PC-3 (cell line): ENCODE measurements around the gene ABCA3.

ENCODE experiments used
- CTCF ChIP-seq: fragments of 300-600 bp; sonication (generic); conservative IDR thresholded peaks from 2 replicates; pipeline ENCODE4 v1.5.1; 2017; ENCODE audit warnings: antibody characterized with exemption, low read depth, mild to moderate bottlenecking, low read length
- EZH2 ChIP-seq: fragments of 300-600 bp; sonication (generic); IDR thresholded peaks from one replicate; pipeline ENCODE4 v1.6.1; 2017; ENCODE audit warnings: antibody characterized with exemption, mild to moderate bottlenecking, low read length; ENCODE audit not compliant: unreplicated experiment
- EZH2phosphoT487 ChIP-seq: fragments of 300-600 bp; sonication (generic); IDR thresholded peaks from 2 replicates; pipeline ENCODE4 v1.6.1; 2018; ENCODE audit warnings: mild to moderate bottlenecking, antibody characterized with exemption, low read length, borderline replicate concordance

- TF ChIP-seq CTCF (no peak), EZH2 (no peak), EZH2phosphoT487 (no peak)
These were observed 15.3 kb downstream of the ABCA3 start for GRCh38 chr16:2325181-2325580.
